Neural cell (in vitro differentiated cells): ENCODE data around the gene OTX2. TPM values are rescaled to one million over a fixed set of nuclear protein-coding genes. Genes with fewer than 3 reads are reported as not detected.

Source experiments
- H2AFZ ChIP-seq: fragments of 200-600, 300-800 bp; sonication (generic), shearing (Covaris generic); 2 replicates; pipeline ENCODE4 v1.6.0; 2014; ENCODE audit warnings: low read depth, mild to moderate bottlenecking, antibody characterized with exemption, low read length, moderate library complexity
- H3F3A ChIP-seq: fragments of 200-600 bp; shearing (Covaris generic); 2 replicates; pipeline ENCODE4 v1.6.1; 2016; ENCODE audit warnings: mild to moderate bottlenecking, moderate library complexity, mixed read lengths, antibody characterized with exemption, low read length; ENCODE audit not compliant: insufficient read depth, poor library complexity, severe bottlenecking
- H3K27ac ChIP-seq: fragments of 200-600, 300-800 bp; sonication (generic), shearing (Covaris generic); 2 replicates; pipeline ENCODE4 v1.5.1; 2014; ENCODE audit warnings: mild to moderate bottlenecking, low read length, moderate library complexity
- H3K27me3 ChIP-seq: fragments of 300-800, 200-600 bp; sonication (generic), shearing (Covaris generic); 2 replicates; pipeline ENCODE4 v1.6.0; 2014; ENCODE audit warnings: mild to moderate bottlenecking, low read depth, low read length, moderate library complexity; ENCODE audit not compliant: insufficient read depth
- H3K36me3 ChIP-seq: fragments of 300-800, 200-600 bp; sonication (generic), shearing (Covaris generic); 2 replicates; pipeline ENCODE4 v1.5.1; 2014; ENCODE audit warnings: mild to moderate bottlenecking, antibody characterized with exemption, low read length, moderate library complexity; ENCODE audit not compliant: insufficient read depth
- H3K4me2 ChIP-seq: fragments of 300-800, 200-600 bp; sonication (generic), shearing (Covaris generic); 2 replicates; pipeline ENCODE4 v1.6.0; 2014; ENCODE audit warnings: mild to moderate bottlenecking, low read length
- H3K4me3 ChIP-seq: fragments of 300-800, 200-600 bp; sonication (generic), shearing (Covaris generic); 2 replicates; pipeline ENCODE4 v1.5.1; 2014; ENCODE audit warnings: mild to moderate bottlenecking, low read length, moderate library complexity
- H3K79me2 ChIP-seq: fragments of 200-600 bp; shearing (Covaris generic); replicated peaks from 2 replicates; pipeline ENCODE4 v1.6.0; 2014; ENCODE audit warnings: mild to moderate bottlenecking, low read length, moderate library complexity; ENCODE audit not compliant: insufficient read depth
- H3K9ac ChIP-seq: fragments of 300-800, 200-600 bp; sonication (generic), shearing (Covaris generic); 2 replicates; pipeline ENCODE4 v1.6.1; 2016; ENCODE audit warnings: mild to moderate bottlenecking, low read length, mixed read lengths
- H3K9me2 ChIP-seq: fragments of 200-600 bp; shearing (Covaris generic); 2 replicates; pipeline ENCODE4 v1.6.1; 2016; ENCODE audit warnings: mild to moderate bottlenecking, low read length, mixed read lengths; ENCODE audit not compliant: insufficient read depth
- H3K9me3 ChIP-seq: fragments of 200-600, 300-800 bp; sonication (generic), shearing (Covaris generic); 2 replicates; pipeline ENCODE4 v1.6.1; 2016; ENCODE audit warnings: mild to moderate bottlenecking, mixed run types, low read length, moderate library complexity, mixed read lengths
- H4K20me1 ChIP-seq: fragments of 200-600 bp; shearing (Covaris generic); 2 replicates; pipeline ENCODE4 v1.6.1; 2016; ENCODE audit warnings: mild to moderate bottlenecking, mixed run types; ENCODE audit not compliant: insufficient read depth
- EP300 ChIP-seq: fragments of 450-650 bp; conservative IDR thresholded peaks from 2 replicates; pipeline ENCODE4 v1.6.1; 2014; ENCODE audit warnings: antibody characterized with exemption, mild to moderate bottlenecking, moderate library complexity; ENCODE audit not compliant: poor library complexity, severe bottlenecking
- EZH2 ChIP-seq: fragments of 200-600, 300-800 bp; shearing (Covaris generic), sonication (generic); IDR thresholded peaks from 2 replicates; pipeline ENCODE4 v1.6.1; 2014; ENCODE audit warnings: antibody characterized with exemption, low read length, borderline replicate concordance, mild to moderate bottlenecking; ENCODE audit not compliant: insufficient read depth, poor library complexity, severe bottlenecking
- MXI1 ChIP-seq: fragments of 450-650 bp; conservative IDR thresholded peaks from 2 replicates; pipeline ENCODE4 v1.6.1; 2014; ENCODE audit warnings: antibody characterized with exemption, mild to moderate bottlenecking; ENCODE audit not compliant: poor library complexity, severe bottlenecking
- POLR2AphosphoS5 ChIP-seq: IDR thresholded peaks from 2 replicates; pipeline ENCODE4 v1.6.1; 2012
- RAD21 ChIP-seq: fragments of 450-650 bp; conservative IDR thresholded peaks from 2 replicates; pipeline ENCODE4 v1.6.1; 2014; ENCODE audit warnings: antibody characterized with exemption, mild to moderate bottlenecking, moderate library complexity
- SMC3 ChIP-seq: fragments of 450-650 bp; conservative IDR thresholded peaks from 2 replicates; pipeline ENCODE4 v1.6.1; 2014; ENCODE audit warnings: antibody characterized with exemption, mild to moderate bottlenecking, moderate library complexity; ENCODE audit not compliant: poor library complexity
- TAF1 ChIP-seq: IDR thresholded peaks from 2 replicates; pipeline ENCODE4 v1.6.1; 2012; ENCODE audit warnings: low read depth
- polyA plus RNA-seq: library from polyadenylated mRNA; depleted of rRNA; stranded (reverse); fragments of >200 nt; gene quantifications from 2 replicates; pipeline ENCODE4 v1.2.3, GENCODE V29; 2014
- TF ChIP-seq, protein P1 (sequence below): IDR thresholded peaks from 2 replicates; pipeline ENCODE4 v1.6.1; 2012; ENCODE audit warnings: borderline replicate concordance
- TF ChIP-seq, protein P2 (sequence below): fragments of 450-650 bp; IDR thresholded peaks from 2 replicates; pipeline ENCODE4 v1.5.1; 2014; ENCODE audit warnings: antibody characterized with exemption, mild to moderate bottlenecking, moderate library complexity; ENCODE audit not compliant: poor library complexity, severe bottlenecking

The OTX2 gene
- polyA plus RNA-seq, 1 donor from 2014 or later = 2.1 TPM

DNA sequence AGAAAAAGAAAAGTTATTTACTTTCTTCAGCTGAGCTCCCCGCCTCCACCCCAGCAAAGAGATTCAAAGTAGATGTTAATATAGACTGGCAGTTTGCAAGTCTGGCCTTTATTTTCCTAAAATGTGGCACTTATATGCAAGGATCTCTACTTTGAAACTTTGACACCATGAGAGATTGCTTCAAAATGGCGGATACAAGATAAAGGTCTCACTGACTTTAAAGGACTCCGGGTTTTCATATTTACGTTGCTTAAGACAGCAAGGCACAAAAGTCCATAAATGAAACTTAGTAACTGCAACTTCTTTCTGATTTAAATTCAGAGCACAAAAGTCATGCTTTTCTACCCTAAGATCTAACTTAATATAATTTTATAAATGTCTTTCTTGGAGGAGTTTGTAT, 3.5 kb downstream of the OTX2 start:
- no peak for TF ChIP-seq EP300
- TF ChIP-seq, protein P1, sequence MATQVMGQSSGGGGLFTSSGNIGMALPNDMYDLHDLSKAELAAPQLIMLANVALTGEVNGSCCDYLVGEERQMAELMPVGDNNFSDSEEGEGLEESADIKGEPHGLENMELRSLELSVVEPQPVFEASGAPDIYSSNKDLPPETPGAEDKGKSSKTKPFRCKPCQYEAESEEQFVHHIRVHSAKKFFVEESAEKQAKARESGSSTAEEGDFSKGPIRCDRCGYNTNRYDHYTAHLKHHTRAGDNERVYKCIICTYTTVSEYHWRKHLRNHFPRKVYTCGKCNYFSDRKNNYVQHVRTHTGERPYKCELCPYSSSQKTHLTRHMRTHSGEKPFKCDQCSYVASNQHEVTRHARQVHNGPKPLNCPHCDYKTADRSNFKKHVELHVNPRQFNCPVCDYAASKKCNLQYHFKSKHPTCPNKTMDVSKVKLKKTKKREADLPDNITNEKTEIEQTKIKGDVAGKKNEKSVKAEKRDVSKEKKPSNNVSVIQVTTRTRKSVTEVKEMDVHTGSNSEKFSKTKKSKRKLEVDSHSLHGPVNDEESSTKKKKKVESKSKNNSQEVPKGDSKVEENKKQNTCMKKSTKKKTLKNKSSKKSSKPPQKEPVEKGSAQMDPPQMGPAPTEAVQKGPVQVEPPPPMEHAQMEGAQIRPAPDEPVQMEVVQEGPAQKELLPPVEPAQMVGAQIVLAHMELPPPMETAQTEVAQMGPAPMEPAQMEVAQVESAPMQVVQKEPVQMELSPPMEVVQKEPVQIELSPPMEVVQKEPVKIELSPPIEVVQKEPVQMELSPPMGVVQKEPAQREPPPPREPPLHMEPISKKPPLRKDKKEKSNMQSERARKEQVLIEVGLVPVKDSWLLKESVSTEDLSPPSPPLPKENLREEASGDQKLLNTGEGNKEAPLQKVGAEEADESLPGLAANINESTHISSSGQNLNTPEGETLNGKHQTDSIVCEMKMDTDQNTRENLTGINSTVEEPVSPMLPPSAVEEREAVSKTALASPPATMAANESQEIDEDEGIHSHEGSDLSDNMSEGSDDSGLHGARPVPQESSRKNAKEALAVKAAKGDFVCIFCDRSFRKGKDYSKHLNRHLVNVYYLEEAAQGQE = no peak
- TF ChIP-seq POLR2AphosphoS5 = no peak
- no peak for TF ChIP-seq SMC3
- no peak for TF ChIP-seq RAD21
- TF ChIP-seq MXI1 = no peak
- TF ChIP-seq, protein P2, sequence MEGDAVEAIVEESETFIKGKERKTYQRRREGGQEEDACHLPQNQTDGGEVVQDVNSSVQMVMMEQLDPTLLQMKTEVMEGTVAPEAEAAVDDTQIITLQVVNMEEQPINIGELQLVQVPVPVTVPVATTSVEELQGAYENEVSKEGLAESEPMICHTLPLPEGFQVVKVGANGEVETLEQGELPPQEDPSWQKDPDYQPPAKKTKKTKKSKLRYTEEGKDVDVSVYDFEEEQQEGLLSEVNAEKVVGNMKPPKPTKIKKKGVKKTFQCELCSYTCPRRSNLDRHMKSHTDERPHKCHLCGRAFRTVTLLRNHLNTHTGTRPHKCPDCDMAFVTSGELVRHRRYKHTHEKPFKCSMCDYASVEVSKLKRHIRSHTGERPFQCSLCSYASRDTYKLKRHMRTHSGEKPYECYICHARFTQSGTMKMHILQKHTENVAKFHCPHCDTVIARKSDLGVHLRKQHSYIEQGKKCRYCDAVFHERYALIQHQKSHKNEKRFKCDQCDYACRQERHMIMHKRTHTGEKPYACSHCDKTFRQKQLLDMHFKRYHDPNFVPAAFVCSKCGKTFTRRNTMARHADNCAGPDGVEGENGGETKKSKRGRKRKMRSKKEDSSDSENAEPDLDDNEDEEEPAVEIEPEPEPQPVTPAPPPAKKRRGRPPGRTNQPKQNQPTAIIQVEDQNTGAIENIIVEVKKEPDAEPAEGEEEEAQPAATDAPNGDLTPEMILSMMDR = no peak
- TF ChIP-seq EZH2 = no peak
- TF ChIP-seq TAF1 = no peak
- no peaks in the 10 kb centered on the region for H4K20me1 ChIP-seq
- H3K27me3 ChIP-seq = peaks cover 62% of the 10 kb centered on the region
- no peak overlapping the region for H3K4me3 ChIP-seq
- H3K4me2 ChIP-seq = no peak overlapping the region
- no peaks in the 10 kb centered on the region for H3K9me2 ChIP-seq
- H3K9ac ChIP-seq = no peak overlapping the region
- no peak overlapping the region for H2AFZ ChIP-seq
- H3K27ac ChIP-seq = no peak overlapping the region
- H3K36me3 ChIP-seq = no peaks in the 10 kb centered on the region
- peaks cover 79% of the 10 kb centered on the region for H3K79me2 ChIP-seq
- no peaks in the 10 kb centered on the region for H3F3A ChIP-seq
- H3K9me3 ChIP-seq = no peaks in the 10 kb centered on the region

DNA sequence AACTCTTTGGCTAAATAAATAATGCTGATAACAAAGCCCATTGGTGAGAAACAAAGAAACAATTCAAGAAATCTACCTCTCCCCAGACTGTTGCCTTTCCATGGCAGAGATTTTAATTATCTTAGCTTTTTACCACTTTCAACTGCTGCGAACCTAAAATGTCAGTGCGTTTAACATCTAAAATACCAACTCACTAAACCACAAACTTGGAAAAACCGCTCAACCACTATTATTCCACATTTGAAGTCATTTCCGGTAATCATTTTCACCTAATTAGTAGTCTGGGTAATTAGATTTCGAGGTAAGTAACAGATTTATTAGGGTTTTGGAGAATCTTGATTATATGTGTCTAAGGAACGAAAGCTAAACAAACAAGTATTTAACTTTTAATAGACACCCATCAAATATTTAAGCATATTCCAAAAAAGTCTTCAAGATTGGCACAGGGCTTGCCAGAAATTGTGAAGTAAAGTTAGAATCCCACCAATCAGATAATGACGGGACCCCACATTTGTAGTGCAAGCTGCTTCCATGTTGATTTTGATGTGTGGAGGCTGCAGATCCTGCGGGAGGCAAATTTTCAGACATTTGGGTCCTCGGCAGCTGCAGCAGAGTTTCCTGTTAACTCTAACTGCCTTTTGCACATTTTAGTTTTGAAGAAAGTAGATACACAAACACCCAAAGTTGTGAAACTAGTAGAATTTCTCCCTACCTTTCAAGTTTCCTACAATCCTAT, 4.1 kb downstream of the OTX2 start:
- H3K9ac ChIP-seq = no peak overlapping the region
- H3K27me3 ChIP-seq = peaks cover 56% of the 10 kb centered on the region
- H3F3A ChIP-seq = no peaks in the 10 kb centered on the region
- no peak overlapping the region for H3K4me3 ChIP-seq
- no peaks in the 10 kb centered on the region for H3K36me3 ChIP-seq
- peaks cover 80% of the 10 kb centered on the region for H3K79me2 ChIP-seq
- no peaks in the 10 kb centered on the region for H4K20me1 ChIP-seq
- TF ChIP-seq SMC3 = no peak
- TF ChIP-seq, protein P2 = no peak
- TF ChIP-seq EP300 = no peak
- no peak for TF ChIP-seq MXI1
- H3K9me3 ChIP-seq = no peaks in the 10 kb centered on the region
- no peak overlapping the region for H2AFZ ChIP-seq
- H3K9me2 ChIP-seq = no peaks in the 10 kb centered on the region
- no peak overlapping the region for H3K4me2 ChIP-seq
- no peak overlapping the region for H3K27ac ChIP-seq
